HG03103 (cell line): ENCODE results near the gene TAGLN2.

ENCODE experiments used
- ATAC-seq: cut with Tn5 transposase; IDR thresholded peaks from one replicate; pipeline ENCODE4 v1.9.1; 2021; ENCODE audit warnings: low read depth; ENCODE audit not compliant: unreplicated experiment

TAGLN2 gene

GRCh38 chr1:159936273-159936904 is 11.1 kb upstream of the TAGLN2 start:
- ATAC-seq: no peak

GRCh38 chr1:159935719-159936272 is 10.5 kb upstream of the TAGLN2 start:
- no peak for ATAC-seq

GRCh38 chr1:159935305-159935704 is 10.0 kb upstream of the TAGLN2 start:
- no peak for ATAC-seq

- ATAC-seq: no peak
These were observed 9.1 kb upstream of the TAGLN2 start for GRCh38 chr1:159934136-159935039.

GRCh38 chr1:159933347-159933746 is 8.0 kb upstream of the TAGLN2 start:
- no peak for ATAC-seq

- no peak for ATAC-seq
These were observed 7.3 kb upstream of the TAGLN2 start for GRCh38 chr1:159932296-159933285.

- ATAC-seq: no peak
These were observed 6.5 kb upstream of the TAGLN2 start for GRCh38 chr1:159931795-159932173.

GRCh38 chr1:159931101-159931794 is 5.9 kb upstream of the TAGLN2 start:
- no peak for ATAC-seq

- no peak for ATAC-seq
These were observed 5.3 kb upstream of the TAGLN2 start for GRCh38 chr1:159930634-159931033.

- no peak for ATAC-seq
These were observed 4.9 kb upstream of the TAGLN2 start for GRCh38 chr1:159930216-159930615.

GRCh38 chr1:159929155-159930051 is 4.1 kb upstream of the TAGLN2 start:
- ATAC-seq: no peak

GRCh38 chr1:159928491-159929050 is 3.3 kb upstream of the TAGLN2 start:
- no peak for ATAC-seq

GRCh38 chr1:159927849-159928431 is 2.6 kb upstream of the TAGLN2 start:
- ATAC-seq: no peak

GRCh38 chr1:159927211-159927848 is 2.0 kb upstream of the TAGLN2 start:
- no peak for ATAC-seq

- peak; percentile 0 for ATAC-seq
These were observed 392 bp upstream of the TAGLN2 start for GRCh38 chr1:159925719-159926078.

- no peak for ATAC-seq
These were observed 1.1 kb downstream of the TAGLN2 start for GRCh38 chr1:159924025-159924790.
